ENCODE measurements around the gene TNNT2. TPM values are rescaled to one million over a fixed set of nuclear protein-coding genes. Genes with fewer than 3 reads are reported as not detected.

The TNNT2 gene
- total and polyA plus RNA-seq, 2 of the 4 experiments (the other 2 are of a cell fraction) = 0.18 to 1.2 TPM

GRCh38 chr1:201348211-201348566 is 29.3 kb downstream of the TNNT2 start:
- Histone ChIP-seq H3K4ac (ENCODE audit: low read depth, low read length) (no peak overlapping the region), H4K8ac (ENCODE audit: low read depth in 2 of 2, low read length in 2 of 2) (no peak overlapping the region), H3K27me3 (ENCODE audit: control insufficient read depth, insufficient read depth, low read length) (peaks cover 53% of the 10 kb centered on the region), H3K9me3 (ENCODE audit: control insufficient read depth, insufficient read depth, low read length) (no peaks in the 10 kb centered on the region; the same call in 1 of the 2 replicates), H3K27ac (ENCODE audit: insufficient read depth, low read length) (no peak overlapping the region), H3K9ac (ENCODE audit: low read depth, low read length) (no peak overlapping the region), H3K18ac (ENCODE audit: low read depth, low read length) (no peak overlapping the region), H3K56ac (ENCODE audit: extremely low read depth, insufficient read depth, low read length) (no peak overlapping the region), H3K4me3 (ENCODE audit: insufficient read depth, low read depth, low read length) (no peak overlapping the region), H4K91ac (ENCODE audit: insufficient read depth, low read depth, low read length) (no peak overlapping the region), H2AK5ac (ENCODE audit: low read depth, low read length) (no peak overlapping the region), H2AFZ (replicated peaks; ENCODE audit: low read length, poor library complexity) (peak overlapping the region; percentile 76), H3K9me1 (ENCODE audit: insufficient read depth, low read length) (no peaks in the 10 kb centered on the region), H3K14ac (replicated peaks; ENCODE audit: low read depth, low read length) (no peak overlapping the region), H3K4me1 (ENCODE audit: control insufficient read depth, insufficient read depth, low read length) (no peaks in the 10 kb centered on the region), H3K23ac (ENCODE audit: low read depth, low read length) (no peak overlapping the region), H2BK15ac (ENCODE audit: low read depth, low read length) (no peak overlapping the region), H3K36me3 (ENCODE audit: control insufficient read depth, insufficient read depth, low read length) (no peaks in the 10 kb centered on the region), H2BK20ac (ENCODE audit: low read depth, low read length) (no peak overlapping the region), H3K79me1 (ENCODE audit: low read depth in 1 of 2, low read length in 2 of 2) (no peaks in the 10 kb centered on the region), H4K5ac (ENCODE audit: low read depth, low read length) (no peak overlapping the region), H3K4me2 (ENCODE audit: low read depth, low read length) (no peak overlapping the region), H2AK9ac (replicated peaks; ENCODE audit: low read depth, low read length, poor library complexity) (no peak overlapping the region), H2BK5ac (ENCODE audit: low read depth, low read length, poor library complexity, severe bottlenecking) (no peak overlapping the region), H2BK120ac (ENCODE audit: low read depth, low read length) (no peak overlapping the region), H4K20me1 (ENCODE audit: insufficient read depth, low read length) (no peaks in the 10 kb centered on the region)
- CTCF ChIA-PET = interaction anchor here (0.7 to 2.6 kb wide), 7 partner anchors 13 to 165 kb away, joined by 3 to 8 read pairs (median 3); no protein-coding TSS in a partner anchor
- no TSS peak for BruUV-seq (replicated peaks)
- in situ Hi-C loops (cut with MboI; ENCODE audit: low sequenced_read_pairs) (no loop called here), dilution Hi-C loops (cut with HindIII; ENCODE audit: low sequenced_read_pairs, unreplicated experiment) (no loop called here), intact Hi-C loops (cut with micrococcal nuclease) (loop anchor here (1.0 to 2.0 kb wide), 2 partner anchors 60 to 165 kb away; no protein-coding TSS in a partner anchor)
- POLR2A ChIA-PET (ENCODE audit: unreplicated experiment) = no interaction called here
- ATAC-seq (ENCODE audit: low read depth) = peak; percentile 91
- peak; percentile 63 for DNase-seq
- WGBS, 2 experiments (ENCODE audit: extremely low coverage in 2 of 2, insufficient read length in 1 of 2) = no CpG with 5 or more reads among the region's 6 CpGs
- peak; percentile 82 for TF ChIP-seq CTCF (conservative IDR thresholded peaks at IDR 0.05; ENCODE audit: low read depth, low read length)
- peak; percentile 82 for TF ChIP-seq RAD21 (IDR thresholded peaks at IDR 0.05; ENCODE audit: low read length)
- no peak for TF ChIP-seq RFX5 (IDR thresholded peaks at IDR 0.05; ENCODE audit: low read depth, low read length)
- TF ChIP-seq SMC3 (IDR thresholded peaks at IDR 0.05; ENCODE audit: low read depth, low read length) = peak; percentile 66

All from IMR-90 (cell line).